Mucosa of descending colon (tissue), 3 donors: Measurements from ENCODE around the gene REEP3. TPM values are rescaled to one million over a fixed set of nuclear protein-coding genes. Genes with fewer than 3 reads are reported as not detected.

Source experiments
- ATAC-seq: fragments of 200-7000 bp; cut with Tn5 transposase; one replicate; pipeline ENCODE4 v1.9.1; 2020; ENCODE audit warnings: mild to moderate bottlenecking, moderate library complexity
- DNase-seq, 3 donors: peaks; one replicate each; pipeline ENCODE4 v3.0.0-alpha.2; 2020
- H3K36me3 ChIP-seq: fragments of 200-600 bp; one replicate; pipeline ENCODE4 v1.8.0; 2021; ENCODE audit warnings: low read depth, mild to moderate bottlenecking
- H3K4me1 ChIP-seq: fragments of 200-600 bp; one replicate; pipeline ENCODE4 v1.8.0; 2021; ENCODE audit warnings: low read depth, mild to moderate bottlenecking
- H3K4me3 ChIP-seq: fragments of 200-600 bp; one replicate; pipeline ENCODE4 v1.8.0; 2021; ENCODE audit warnings: mild to moderate bottlenecking
- H3K9me3 ChIP-seq: fragments of 200-600 bp; one replicate; pipeline ENCODE4 v1.8.0; 2021; ENCODE audit warnings: mild to moderate bottlenecking
- CTCF ChIP-seq: fragments of 200-600 bp; IDR thresholded peaks from one replicate; pipeline ENCODE4 v1.8.0; 2022; ENCODE audit warnings: antibody characterized with exemption, mild to moderate bottlenecking
- intact Hi-C, 2 donors: fragments of 100-400 bp; cut with DNase I in 1 of 2; cut with micrococcal nuclease in 1 of 2; formaldehyde crosslinking; loops; one replicate each; pipeline versions ENCODE4 v1.11.0 to v1.11.1; 2022; cut with DNase I, micrococcal nuclease
- total RNA-seq, 3 donors: library from RNA; stranded (reverse); fragmentation: NEBNext Ultra II Directional in 2 of 3; extraction: Animal tissue kit (Norgen Biotek cat#: 25700) in 2 of 3; gene quantifications; one replicate each; pipeline versions ENCODE4 v1.2.1 to v1.2.4, GENCODE V29; 2021 to 2023
- donor health status: DM: no; HTN: no; CAD: no; lungs with moderate emphysema.
- donor health status: DM: no; HTN: no; CAD: no.
- donor health status: DM: no; HTN: yes; CAD: no.

Gene REEP3
- total RNA-seq, 3 donors from 2014 or later: 42.1 to 61.2 (median 43.4) TPM

- Histone ChIP-seq H3K9me3 (no peaks in the 10 kb centered on the region), H3K4me3 (peak overlapping the region; percentile 81), H3K36me3 (no peaks in the 10 kb centered on the region), H3K4me1 (peaks cover 15% of the 10 kb centered on the region)
- intact Hi-C loops: loop anchor here in 1 of 2 donors (5.0 kb wide), 1 partner anchor 190 kb away; no protein-coding TSS in a partner anchor
- DNase-seq (no peak), ATAC-seq (no peak)
- no peak for TF ChIP-seq CTCF
Measured at GRCh38 chr10:63522277-63522687, 1.1 kb downstream of the REEP3 start.

GRCh38 chr10:63522995-63523394 lies 1.8 kb downstream of the REEP3 start:
- DNase-seq (no peak), ATAC-seq (peak; percentile 24)
- intact Hi-C loops: loop anchor here in 1 of 2 donors (5.0 kb wide), 1 partner anchor 189 kb away; no protein-coding TSS in a partner anchor
- H3K4me3 ChIP-seq: no peak overlapping the region
- H3K9me3 ChIP-seq: no peaks in the 10 kb centered on the region
- H3K4me1 ChIP-seq: peaks cover 15% of the 10 kb centered on the region
- TF ChIP-seq CTCF: no peak
- H3K36me3 ChIP-seq: no peaks in the 10 kb centered on the region

- Histone ChIP-seq H3K9me3 (no peaks in the 10 kb centered on the region), H3K36me3 (no peaks in the 10 kb centered on the region), H3K4me3 (no peak overlapping the region), H3K4me1 (peaks cover 15% of the 10 kb centered on the region)
- intact Hi-C loops: no loop called here
- ATAC-seq: no peak
- no peak for DNase-seq
- no peak for TF ChIP-seq CTCF
Measured at GRCh38 chr10:63525021-63525420, 3.8 kb downstream of the REEP3 start.

- H3K9me3 ChIP-seq: no peaks in the 10 kb centered on the region
- no peak for TF ChIP-seq CTCF
- H3K4me3 ChIP-seq: no peak overlapping the region
- intact Hi-C loops: no loop called here
- DNase-seq (no peak), ATAC-seq (no peak)
- peaks cover 13% of the 10 kb centered on the region for H3K4me1 ChIP-seq
- no peaks in the 10 kb centered on the region for H3K36me3 ChIP-seq
Measured at GRCh38 chr10:63527401-63527800, 6.2 kb downstream of the REEP3 start.

GRCh38 chr10:63528084-63528744 lies 7.0 kb downstream of the REEP3 start:
- H3K4me3 ChIP-seq: no peak overlapping the region
- H3K36me3 ChIP-seq: no peaks in the 10 kb centered on the region
- ATAC-seq (no peak), DNase-seq (no peak)
- intact Hi-C loops: no loop called here
- no peaks in the 10 kb centered on the region for H3K9me3 ChIP-seq
- peaks cover 7% of the 10 kb centered on the region for H3K4me1 ChIP-seq
- TF ChIP-seq CTCF: no peak
